ENCODE results near the gene SORCS3.

DNA sequence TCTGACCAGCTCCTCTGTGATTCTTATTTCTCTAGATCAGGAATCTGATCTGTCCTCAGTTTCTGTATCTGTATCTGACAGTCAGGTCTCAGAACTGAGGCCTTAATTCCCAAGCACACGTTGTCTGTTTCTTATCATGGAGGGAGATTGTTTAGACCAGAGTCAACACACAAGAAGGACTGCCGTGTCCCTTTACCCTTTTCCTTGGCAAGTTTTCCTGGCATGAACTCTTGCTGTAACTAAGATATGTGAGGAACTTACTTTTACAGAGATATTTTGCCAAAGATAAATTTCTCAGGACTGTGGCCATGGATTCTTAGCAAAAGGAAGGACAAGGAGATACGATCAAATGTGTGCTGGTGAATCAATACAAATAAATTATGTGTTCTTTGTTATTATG lies 181.0 kb downstream of the SORCS3 start:
- TF ChIP-seq, protein P1, sequence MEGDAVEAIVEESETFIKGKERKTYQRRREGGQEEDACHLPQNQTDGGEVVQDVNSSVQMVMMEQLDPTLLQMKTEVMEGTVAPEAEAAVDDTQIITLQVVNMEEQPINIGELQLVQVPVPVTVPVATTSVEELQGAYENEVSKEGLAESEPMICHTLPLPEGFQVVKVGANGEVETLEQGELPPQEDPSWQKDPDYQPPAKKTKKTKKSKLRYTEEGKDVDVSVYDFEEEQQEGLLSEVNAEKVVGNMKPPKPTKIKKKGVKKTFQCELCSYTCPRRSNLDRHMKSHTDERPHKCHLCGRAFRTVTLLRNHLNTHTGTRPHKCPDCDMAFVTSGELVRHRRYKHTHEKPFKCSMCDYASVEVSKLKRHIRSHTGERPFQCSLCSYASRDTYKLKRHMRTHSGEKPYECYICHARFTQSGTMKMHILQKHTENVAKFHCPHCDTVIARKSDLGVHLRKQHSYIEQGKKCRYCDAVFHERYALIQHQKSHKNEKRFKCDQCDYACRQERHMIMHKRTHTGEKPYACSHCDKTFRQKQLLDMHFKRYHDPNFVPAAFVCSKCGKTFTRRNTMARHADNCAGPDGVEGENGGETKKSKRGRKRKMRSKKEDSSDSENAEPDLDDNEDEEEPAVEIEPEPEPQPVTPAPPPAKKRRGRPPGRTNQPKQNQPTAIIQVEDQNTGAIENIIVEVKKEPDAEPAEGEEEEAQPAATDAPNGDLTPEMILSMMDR (IDR thresholded peaks at IDR 0.05): no peak
- TF ChIP-seq JUN (CRISPR knock-in tag; IDR thresholded peaks at IDR 0.05) (no peak), ZNF219 (CRISPR knock-in tag; IDR thresholded peaks at IDR 0.05; ENCODE audit: borderline replicate concordance) (no peak)
- TF ChIP-seq, protein P2, sequence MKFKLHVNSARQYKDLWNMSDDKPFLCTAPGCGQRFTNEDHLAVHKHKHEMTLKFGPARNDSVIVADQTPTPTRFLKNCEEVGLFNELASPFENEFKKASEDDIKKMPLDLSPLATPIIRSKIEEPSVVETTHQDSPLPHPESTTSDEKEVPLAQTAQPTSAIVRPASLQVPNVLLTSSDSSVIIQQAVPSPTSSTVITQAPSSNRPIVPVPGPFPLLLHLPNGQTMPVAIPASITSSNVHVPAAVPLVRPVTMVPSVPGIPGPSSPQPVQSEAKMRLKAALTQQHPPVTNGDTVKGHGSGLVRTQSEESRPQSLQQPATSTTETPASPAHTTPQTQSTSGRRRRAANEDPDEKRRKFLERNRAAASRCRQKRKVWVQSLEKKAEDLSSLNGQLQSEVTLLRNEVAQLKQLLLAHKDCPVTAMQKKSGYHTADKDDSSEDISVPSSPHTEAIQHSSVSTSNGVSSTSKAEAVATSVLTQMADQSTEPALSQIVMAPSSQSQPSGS (CRISPR knock-in tag; IDR thresholded peaks at IDR 0.05; ENCODE audit: borderline replicate concordance, low read depth): no peak

Measured in WTC11 (cell line).